ENCODE data around the gene LCE1D.

DNA sequence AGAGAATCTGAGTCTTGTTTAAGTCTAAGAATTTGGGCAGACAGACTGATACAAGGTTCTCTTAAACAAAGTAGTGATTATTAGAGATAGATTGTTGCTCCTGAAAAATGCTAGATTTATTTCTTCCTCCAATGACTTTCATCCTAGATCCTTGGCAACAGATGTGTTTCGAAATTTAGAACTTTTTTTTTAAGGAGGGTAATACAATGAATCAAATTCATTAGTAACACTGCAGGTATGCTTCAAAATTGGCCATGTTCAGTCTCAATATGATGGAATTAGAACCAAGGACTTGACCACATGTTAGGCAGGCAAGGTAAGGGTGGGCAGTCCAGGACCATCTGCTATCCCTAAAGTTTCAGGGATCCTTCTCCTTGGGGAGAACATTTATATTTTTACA, 26.1 kb upstream of the LCE1D start:
- TF ChIP-seq, protein P1, sequence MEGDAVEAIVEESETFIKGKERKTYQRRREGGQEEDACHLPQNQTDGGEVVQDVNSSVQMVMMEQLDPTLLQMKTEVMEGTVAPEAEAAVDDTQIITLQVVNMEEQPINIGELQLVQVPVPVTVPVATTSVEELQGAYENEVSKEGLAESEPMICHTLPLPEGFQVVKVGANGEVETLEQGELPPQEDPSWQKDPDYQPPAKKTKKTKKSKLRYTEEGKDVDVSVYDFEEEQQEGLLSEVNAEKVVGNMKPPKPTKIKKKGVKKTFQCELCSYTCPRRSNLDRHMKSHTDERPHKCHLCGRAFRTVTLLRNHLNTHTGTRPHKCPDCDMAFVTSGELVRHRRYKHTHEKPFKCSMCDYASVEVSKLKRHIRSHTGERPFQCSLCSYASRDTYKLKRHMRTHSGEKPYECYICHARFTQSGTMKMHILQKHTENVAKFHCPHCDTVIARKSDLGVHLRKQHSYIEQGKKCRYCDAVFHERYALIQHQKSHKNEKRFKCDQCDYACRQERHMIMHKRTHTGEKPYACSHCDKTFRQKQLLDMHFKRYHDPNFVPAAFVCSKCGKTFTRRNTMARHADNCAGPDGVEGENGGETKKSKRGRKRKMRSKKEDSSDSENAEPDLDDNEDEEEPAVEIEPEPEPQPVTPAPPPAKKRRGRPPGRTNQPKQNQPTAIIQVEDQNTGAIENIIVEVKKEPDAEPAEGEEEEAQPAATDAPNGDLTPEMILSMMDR (IDR thresholded peaks at IDR 0.05): no peak
- TF ChIP-seq POLR2A (IDR thresholded peaks at IDR 0.05): no peak

Measured in uterus (tissue), 2 donors.